Measurements from ENCODE around the gene MYH15. TPM values are rescaled to one million over a fixed set of nuclear protein-coding genes. Genes with fewer than 3 reads are reported as not detected.
A peak's percentile ranks its signal among the peaks of the same experiment; 100 is the strongest.

The MYH15 gene
- total and polyA plus RNA-seq, 7 donors: under 0.01 to 0.60 (median 0.31) TPM; not detected in 3

- Histone ChIP-seq H3K36me3 (no peaks in the 10 kb centered on the region), H3K4me3 (no peak overlapping the region), H3K4me1 (peaks cover 0 to 10% (median 0%) of the 10 kb centered on the region in 4 donors), H3K9me3 (no peaks in the 10 kb centered on the region), H3K27ac (no peak overlapping the region), H3K27me3 (no peaks in the 10 kb centered on the region)
- TF ChIP-seq POLR2AphosphoS5 (IDR thresholded peaks at IDR 0.05) (no peak), CTCF (IDR thresholded peaks at IDR 0.05) (no peak), POLR2A (IDR thresholded peaks at IDR 0.05) (no peak), EP300 (IDR thresholded peaks at IDR 0.05) (no peak)
- 48 to 81% methylated on average over 2 of the region's 2 CpGs for WGBS, 2 donors
- intact Hi-C loops (cut with DNase I): no loop called here
- DNase-seq: no peak
These were observed 16.5 kb downstream of the MYH15 start for GRCh38 chr3:108493862-108494261.

- 92 to 93% methylated on average over 3 of the region's 3 CpGs for WGBS, 2 donors
- H3K9me3 ChIP-seq: no peaks in the 10 kb centered on the region
- H3K27ac ChIP-seq: no peak overlapping the region
- H3K27me3 ChIP-seq: no peaks in the 10 kb centered on the region
- intact Hi-C loops (cut with DNase I): loop anchor here (2.0 kb wide), 1 partner anchor 61 kb away; no protein-coding TSS in a partner anchor
- no peaks in the 10 kb centered on the region for H3K36me3 ChIP-seq
- no peak for DNase-seq
- H3K4me1 ChIP-seq: peaks cover 0 to 15% (median 0%) of the 10 kb centered on the region in 4 donors
- TF ChIP-seq CTCF (IDR thresholded peaks at IDR 0.05): no peak
- TF ChIP-seq EP300 (IDR thresholded peaks at IDR 0.05): no peak
- TF ChIP-seq POLR2A (IDR thresholded peaks at IDR 0.05): no peak
- TF ChIP-seq POLR2AphosphoS5 (IDR thresholded peaks at IDR 0.05): no peak
- H3K4me3 ChIP-seq: no peak overlapping the region
These were observed 18.9 kb downstream of the MYH15 start for GRCh38 chr3:108491456-108491855.

GRCh38 chr3:108489776-108490175, 20.6 kb downstream of the MYH15 start:
- Histone ChIP-seq H3K4me3 (no peak overlapping the region), H3K4me1 (peaks cover 0 to 11% (median 0%) of the 10 kb centered on the region in 4 donors), H3K9me3 (no peaks in the 10 kb centered on the region), H3K27me3 (no peaks in the 10 kb centered on the region), H3K27ac (no peak overlapping the region), H3K36me3 (no peaks in the 10 kb centered on the region)
- DNase-seq: no peak
- WGBS, 2 donors: 34 to 36% methylated on average over 2 of the region's 2 CpGs
- TF ChIP-seq POLR2AphosphoS5 (IDR thresholded peaks at IDR 0.05): no peak
- no peak for TF ChIP-seq POLR2A (IDR thresholded peaks at IDR 0.05)
- TF ChIP-seq CTCF (IDR thresholded peaks at IDR 0.05): peak; percentile 17 to 56 (median 48)
- no peak for TF ChIP-seq EP300 (IDR thresholded peaks at IDR 0.05)
- intact Hi-C loops (cut with DNase I): loop anchor here (2.0 kb wide), 1 partner anchor 63 kb away; no protein-coding TSS in a partner anchor

GRCh38 chr3:108488631-108489030, 21.8 kb downstream of the MYH15 start:
- no peak for TF ChIP-seq CTCF (IDR thresholded peaks at IDR 0.05)
- TF ChIP-seq POLR2AphosphoS5 (IDR thresholded peaks at IDR 0.05): no peak
- no peak for TF ChIP-seq POLR2A (IDR thresholded peaks at IDR 0.05)
- TF ChIP-seq EP300 (IDR thresholded peaks at IDR 0.05): no peak
- H3K4me3 ChIP-seq: no peak overlapping the region
- H3K27ac ChIP-seq: no peak overlapping the region
- intact Hi-C loops (cut with DNase I): no loop called here
- H3K9me3 ChIP-seq: no peaks in the 10 kb centered on the region
- WGBS, 2 donors: 52 to 84% methylated on average over 1 of the region's 1 CpG
- no peaks in the 10 kb centered on the region for H3K36me3 ChIP-seq
- no peak for DNase-seq
- H3K27me3 ChIP-seq: no peaks in the 10 kb centered on the region
- peaks cover 0 to 9% (median 0%) of the 10 kb centered on the region in 4 donors for H3K4me1 ChIP-seq

- H3K27me3 ChIP-seq: no peaks in the 10 kb centered on the region
- no peaks in the 10 kb centered on the region for H3K9me3 ChIP-seq
- intact Hi-C loops (cut with DNase I): no loop called here
- TF ChIP-seq POLR2A (IDR thresholded peaks at IDR 0.05) (no peak), CTCF (IDR thresholded peaks at IDR 0.05) (no peak), EP300 (IDR thresholded peaks at IDR 0.05) (no peak), POLR2AphosphoS5 (IDR thresholded peaks at IDR 0.05) (no peak)
- 49 to 62% methylated on average over 2 of the region's 2 CpGs for WGBS, 2 donors
- DNase-seq: no peak
- H3K4me1 ChIP-seq: peaks cover 0 to 9% (median 0%) of the 10 kb centered on the region in 4 donors
- no peak overlapping the region for H3K4me3 ChIP-seq
- no peaks in the 10 kb centered on the region for H3K36me3 ChIP-seq
- no peak overlapping the region for H3K27ac ChIP-seq
These were observed 23.0 kb downstream of the MYH15 start for GRCh38 chr3:108487439-108487838.
